NOMO-1 treated with dmso at 0.1 percent for 144 hours (cell line): ENCODE results near the gene BAG3.

Source experiments
- DNase-seq: peaks from one replicate; lab custom pipeline; 2025; ENCODE audit not compliant: unreplicated experiment; lab: John Stamatoyannopoulos, UW

The BAG3 gene

DNA sequence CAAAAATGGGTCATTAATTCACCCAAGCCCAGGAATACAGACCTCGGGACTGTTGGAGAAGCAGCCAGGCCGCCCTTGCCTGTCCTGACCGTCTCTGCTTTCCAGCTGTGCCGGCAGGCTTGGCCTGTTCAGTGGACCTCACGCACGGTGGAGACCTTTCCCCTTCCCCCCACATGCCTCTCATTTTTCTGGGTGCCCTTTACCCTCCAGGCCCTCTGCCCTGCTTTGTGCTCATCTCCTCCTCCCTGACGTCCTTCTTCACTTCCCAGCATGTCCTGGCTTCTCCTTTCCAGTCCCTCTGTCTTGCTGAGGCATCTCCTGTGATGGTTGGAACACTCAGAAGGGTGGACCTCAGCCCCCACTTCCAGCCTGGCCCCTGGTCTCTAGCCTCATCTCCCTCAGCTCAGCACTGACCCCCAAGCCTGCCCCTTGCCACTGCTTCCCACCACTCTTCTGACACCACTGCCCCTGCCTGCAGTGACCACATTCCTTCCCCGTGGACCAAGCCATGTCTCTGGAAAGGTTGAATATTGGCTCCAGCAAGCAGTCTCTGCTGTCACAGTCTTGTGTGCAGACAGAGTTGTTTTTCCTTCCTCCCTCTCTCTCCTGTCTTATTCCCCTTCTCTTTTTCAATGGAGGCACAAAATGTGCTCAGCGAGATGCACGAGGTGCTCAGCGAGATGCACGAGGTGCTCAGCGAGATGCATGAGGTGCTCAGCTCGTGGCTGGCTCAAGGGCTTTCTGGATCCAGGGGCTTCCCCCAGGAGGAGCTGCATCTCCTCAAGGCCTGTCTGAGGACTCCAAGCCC is 14.9 kb downstream of the BAG3 start:
- no peak for DNase-seq

DNA sequence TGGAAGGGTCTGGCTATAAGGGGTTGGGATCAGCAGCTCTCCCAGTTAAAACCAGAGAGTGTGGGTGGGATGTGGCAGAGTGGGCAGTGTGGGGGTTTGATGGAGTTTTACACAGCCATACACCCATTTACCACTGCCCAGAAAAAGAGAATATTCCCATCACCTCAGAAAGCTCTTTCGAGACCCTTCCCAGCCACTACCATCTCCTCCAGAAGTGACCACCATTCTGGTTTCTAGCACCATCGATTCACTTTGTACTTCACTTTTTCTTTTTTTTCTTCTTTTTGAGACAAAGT is 15.5 kb downstream of the BAG3 start:
- no peak for DNase-seq

DNA sequence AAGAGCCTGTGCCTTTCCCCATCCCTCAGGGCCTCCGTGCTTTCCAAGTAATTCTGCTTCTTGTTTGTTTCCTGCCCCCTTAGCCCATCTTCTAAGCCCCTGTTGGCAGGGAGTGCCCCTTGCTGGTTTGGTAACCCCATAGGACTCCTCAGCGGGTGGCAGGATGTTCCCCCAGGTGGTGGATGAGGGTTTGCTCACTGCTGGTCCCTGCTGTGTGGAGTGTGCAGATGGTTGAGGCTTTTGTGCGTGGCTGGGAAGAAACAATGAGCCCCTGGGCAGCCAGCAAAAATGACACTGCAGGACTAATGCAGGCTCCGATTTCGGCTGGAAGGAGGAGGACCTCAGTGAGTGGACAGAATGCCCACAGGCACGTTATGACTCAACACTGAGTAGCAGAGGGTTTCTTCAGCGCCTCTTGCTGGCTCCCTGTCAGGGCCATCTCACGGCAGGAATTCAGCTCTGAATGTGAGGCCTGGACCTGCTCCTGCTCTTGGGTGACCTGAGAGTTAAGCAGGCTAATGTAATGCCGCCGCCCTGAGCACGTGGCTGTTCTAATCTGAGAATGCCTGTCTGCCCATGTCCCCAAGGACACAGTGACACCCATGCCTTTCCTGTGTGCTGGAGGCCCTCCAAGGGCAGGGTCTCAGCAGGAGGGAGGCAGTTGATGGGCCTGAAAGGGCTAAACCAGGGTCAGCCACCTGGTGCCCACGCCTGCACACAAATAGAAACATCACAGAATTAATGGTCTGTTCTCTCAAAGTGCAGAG is 16.6 kb downstream of the BAG3 start:
- DNase-seq = no peak

DNA sequence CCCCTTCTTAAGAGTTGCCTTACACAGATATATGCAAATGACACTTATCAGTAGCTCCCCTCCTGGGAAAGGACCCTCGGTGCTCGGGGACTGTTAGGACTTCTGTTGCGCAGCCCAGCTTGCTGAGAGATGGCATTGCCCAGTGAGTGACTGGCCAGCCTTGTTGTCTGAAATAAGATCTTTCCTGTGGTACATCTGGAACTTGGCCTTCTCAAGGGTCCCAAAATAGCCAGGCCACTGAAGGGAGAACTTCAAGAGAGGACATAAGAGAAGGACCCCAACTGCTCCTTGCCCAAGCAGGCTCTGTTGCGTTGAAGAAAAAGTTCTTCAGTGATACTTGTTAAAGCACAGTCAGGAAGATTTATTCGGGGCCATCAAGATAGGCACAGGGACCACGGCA is 17.3 kb downstream of the BAG3 start:
- no peak for DNase-seq

DNA sequence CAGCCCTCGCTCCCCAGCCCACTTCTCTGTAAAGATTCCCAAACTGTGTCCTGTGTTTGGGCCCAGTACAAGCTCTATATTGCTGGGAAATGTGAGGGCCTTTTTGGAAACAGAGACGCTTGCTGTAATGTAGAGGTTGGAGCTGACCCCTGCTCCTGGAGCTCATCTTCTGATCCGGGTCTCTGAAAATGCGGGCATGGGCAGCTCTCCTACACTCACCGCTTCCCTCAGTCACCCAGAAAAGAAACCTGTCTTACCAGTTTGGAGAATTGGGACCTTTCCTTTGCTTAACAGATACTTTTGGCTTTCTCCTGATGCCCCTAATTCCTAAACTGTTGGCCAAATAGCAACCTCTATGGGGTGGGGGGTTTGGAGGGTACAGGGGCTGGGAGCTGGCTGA is 18.2 kb downstream of the BAG3 start:
- no peak for DNase-seq

DNA sequence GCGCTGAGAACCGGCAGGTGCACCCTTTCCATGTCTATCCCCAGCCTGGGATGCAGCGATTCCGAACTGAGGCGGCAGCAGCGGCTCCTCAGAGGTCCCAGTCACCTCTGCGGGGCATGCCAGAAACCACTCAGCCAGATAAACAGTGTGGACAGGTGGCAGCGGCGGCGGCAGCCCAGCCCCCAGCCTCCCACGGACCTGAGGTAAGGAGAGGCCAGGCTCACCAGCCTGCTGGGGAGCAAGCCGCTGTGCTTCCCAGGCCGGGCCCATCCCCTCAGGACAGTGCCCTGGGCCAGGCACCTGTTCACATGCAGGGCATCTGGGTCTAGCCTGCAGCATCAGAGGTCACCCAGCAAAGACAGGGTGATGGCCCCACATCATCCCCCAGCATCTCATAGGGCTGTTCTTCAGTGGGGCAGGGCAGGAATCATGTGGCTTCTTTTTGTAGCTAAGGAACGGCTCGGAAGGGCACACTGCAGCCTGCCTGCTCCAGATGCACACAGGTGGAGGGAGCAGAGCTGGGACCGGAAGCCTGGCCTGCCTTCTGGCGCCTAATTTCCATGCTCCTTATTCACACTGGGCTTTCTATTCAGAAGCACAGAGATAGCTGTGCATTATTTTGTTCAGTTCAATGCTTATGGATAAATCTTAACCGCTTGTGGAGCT is 18.9 kb downstream of the BAG3 start:
- DNase-seq = no peak

- DNase-seq = no peak
These were observed 19.5 kb downstream of the BAG3 start for GRCh38 chr10:119670717-119671116.

DNA sequence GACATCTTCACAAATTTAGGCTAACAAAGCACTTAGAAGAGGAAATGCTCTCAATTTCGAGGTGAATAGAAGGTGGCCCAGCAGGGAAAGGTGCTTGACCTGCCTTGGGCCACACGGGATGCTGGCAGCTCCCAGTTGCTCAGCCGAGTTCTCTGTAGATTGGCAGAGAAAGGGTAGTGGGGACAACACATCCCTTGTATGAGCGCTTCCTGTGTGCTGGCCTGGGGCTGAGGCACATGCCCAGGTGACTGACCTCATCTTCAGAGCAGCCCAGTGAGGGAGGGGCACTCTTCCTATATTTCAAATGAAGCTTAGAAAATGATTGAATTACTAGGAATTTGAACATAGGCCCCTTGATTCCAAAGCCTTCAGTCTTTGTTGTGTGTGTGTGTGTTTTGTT is 20.2 kb downstream of the BAG3 start:
- DNase-seq = no peak

GRCh38 chr10:119672291-119672690 is 21.1 kb downstream of the BAG3 start:
- DNase-seq = no peak

- DNase-seq = no peak
These were observed 22.1 kb downstream of the BAG3 start for GRCh38 chr10:119673271-119673670.

GRCh38 chr10:119675483-119676170 is 24.4 kb downstream of the BAG3 start:
- no peak for DNase-seq

- no peak for DNase-seq
These were observed 25.9 kb downstream of the BAG3 start for GRCh38 chr10:119677126-119677525.

DNA sequence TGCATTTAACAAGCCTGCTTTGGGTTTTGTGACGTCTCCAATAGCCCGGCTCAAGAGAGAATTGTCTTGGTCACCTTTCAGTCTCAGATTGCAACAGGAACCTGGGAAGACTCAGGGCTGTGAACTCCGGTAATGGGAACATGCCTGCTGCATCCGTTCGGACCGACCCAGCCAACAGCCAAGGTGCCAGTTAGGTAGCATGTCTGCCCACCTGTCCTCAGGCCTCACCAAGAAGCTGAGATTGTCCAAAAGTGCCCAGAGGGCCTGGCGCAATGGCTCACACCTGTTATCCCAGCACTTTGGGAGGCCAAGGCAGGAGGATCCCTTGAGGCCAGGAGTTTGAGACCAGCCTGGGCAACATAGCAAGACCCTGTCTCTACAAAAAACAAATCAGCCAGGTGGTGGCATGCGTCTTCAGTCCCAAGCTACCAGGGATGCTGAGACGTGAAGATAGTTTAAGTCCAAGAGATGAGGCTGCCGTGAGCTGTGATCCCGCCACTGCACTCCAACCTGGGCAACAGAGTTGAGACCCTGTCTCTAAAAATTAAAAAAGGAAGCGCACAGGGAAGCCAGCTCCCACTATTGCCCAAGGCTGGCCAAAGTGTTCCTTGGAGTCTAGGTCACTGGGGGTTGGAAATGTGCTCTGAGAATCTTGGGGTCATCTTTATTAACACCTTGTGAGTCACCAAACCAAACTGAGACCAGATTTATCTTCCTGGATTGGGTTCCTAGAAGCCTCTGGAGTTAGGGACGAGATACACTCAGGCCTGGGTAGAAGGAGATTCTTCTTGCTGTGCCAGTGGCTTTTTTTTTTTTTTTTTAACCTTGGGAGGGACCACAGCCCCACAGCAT is 26.9 kb downstream of the BAG3 start:
- no peak for DNase-seq

- no peak for DNase-seq
These were observed 28.3 kb downstream of the BAG3 start for GRCh38 chr10:119679480-119679829.

DNA sequence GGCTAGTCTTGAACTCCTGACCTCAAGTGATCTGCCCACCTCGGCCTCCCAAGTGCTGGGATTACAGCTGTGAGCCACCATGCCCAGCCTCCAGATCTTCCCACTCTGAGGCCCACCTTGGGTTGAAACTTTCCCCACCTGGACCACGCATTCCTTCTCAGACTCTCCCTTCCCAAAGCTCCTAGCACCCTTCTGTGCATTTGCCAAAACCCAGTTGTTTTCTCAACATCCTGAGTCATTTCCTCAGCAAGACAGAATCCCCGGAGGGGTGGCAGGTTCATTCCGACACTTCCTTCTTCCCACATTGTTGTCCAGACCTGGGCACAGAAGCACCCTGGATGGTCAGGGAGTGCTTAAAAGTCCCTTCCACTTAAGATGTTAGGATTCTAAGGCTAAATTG is 28.9 kb downstream of the BAG3 start:
- DNase-seq = no peak

GRCh38 chr10:119680650-119681081 is 29.5 kb downstream of the BAG3 start:
- no peak for DNase-seq

DNA sequence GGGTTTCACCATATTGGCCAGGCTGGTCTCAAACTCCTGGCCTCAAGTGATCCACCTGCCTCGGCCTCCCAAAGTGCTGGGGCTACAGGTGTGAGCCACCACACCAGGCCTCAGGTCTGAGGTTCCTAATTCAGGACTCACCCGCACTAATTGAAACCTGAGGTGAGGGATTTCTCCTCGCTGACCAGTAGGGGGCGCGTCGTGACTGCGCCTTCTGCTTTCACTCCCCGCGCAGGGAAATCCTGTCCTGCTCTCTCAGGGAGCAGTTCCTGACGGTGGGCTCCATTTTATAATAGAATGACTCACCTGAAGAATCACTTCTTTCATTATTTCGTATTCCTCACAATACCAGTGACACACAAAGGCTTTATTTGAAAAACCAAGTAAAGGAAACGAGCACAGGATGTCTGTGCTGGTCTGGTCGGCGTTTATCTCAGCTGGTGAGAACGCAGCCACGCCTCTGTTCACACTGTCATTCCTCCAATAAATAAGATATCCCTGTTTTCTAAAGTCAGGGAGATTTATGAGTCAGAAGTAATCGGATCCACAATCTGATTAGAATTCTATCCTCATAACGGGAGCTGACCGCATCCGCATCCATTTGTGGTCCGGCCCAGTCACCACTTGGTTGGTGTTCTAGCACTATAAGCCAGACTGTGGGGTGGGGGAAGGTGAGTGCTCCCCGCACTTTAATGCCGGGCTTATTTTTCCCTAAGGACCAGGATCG is 35.4 kb downstream of the BAG3 start:
- peak; percentile 42 for DNase-seq

DNA sequence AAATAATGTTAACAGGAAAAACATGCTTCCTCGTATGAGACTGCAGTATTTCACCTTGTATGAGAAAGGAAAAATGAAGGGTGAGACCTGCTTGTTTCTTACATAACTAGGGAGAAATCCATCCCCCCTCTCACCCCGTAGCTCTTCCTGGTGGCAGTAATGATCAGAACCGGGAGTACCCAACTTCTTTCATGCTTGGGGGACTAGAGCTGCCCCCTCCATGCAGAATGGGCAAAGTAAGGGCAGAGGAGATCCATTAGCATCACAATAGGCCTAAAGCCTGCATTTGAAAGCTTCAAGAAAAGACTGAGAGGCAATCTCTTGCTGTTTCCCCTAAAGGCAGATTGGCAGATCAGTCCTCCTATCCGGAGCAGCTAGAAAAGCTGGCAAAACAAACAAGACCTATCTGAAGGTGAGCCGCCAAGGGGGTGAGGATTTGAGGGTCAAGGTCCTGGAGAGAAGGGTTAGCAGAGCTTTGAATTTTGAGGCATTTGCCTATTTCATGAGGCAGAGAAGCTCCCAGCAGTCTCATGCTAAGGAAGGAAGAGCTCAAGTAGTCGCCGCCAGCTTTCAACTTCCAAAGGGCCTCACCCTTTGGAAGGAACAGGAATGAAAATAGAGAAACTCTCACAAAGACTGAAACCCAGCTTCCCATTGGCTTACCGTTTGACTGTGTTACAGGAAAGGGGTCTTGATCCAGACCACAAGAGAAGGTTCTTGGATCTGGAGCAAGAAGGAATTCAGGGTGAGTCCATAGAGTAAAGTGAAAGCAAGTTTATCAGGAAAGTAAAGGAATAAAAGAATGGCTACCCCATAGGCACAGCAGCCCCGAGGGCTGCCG is 36.2 kb downstream of the BAG3 start:
- DNase-seq = no peak

DNA sequence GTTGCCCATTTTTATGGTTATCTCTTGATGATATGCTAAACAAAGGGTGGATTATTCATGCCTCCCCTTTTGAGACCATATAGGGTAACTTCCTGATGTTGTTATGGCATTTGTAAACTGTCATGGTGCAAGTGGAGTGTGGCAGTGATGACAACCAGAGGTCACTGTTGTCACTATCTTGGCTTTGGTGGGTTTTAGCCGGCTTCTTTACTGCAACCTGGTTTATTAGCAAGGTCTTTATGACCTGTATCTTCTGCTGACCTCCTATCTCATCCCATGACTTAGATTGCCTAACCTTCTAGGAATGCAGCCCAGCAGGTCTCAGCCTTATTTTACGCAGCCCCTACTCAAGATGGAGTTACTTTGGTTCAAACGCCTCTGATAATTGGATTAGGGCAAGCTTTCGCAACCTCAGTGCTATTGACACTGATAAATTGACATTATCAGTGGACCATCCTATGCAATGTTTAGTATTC is 36.9 kb downstream of the BAG3 start:
- no peak for DNase-seq
